Neural progenitor cell (in vitro differentiated cells): Measurements from ENCODE around the gene KIAA1958. TPM values are rescaled to one million over a fixed set of nuclear protein-coding genes. Genes with fewer than 3 reads are reported as not detected.

Experiments
- DNase-seq: peaks from one replicate; pipeline ENCODE4 v3.0.0-alpha.2; 2016; ENCODE audit warnings: low spot score
- H2AFZ ChIP-seq: fragments of 200-600 bp; sonication (generic); replicated peaks from 2 replicates; pipeline ENCODE4 v1.6.1; 2016; ENCODE audit warnings: antibody characterized with exemption
- H3F3A ChIP-seq: fragments of 200-600 bp; sonication (generic); 2 replicates; pipeline ENCODE4 v1.6.1; 2016; ENCODE audit warnings: antibody characterized with exemption, low read depth
- H3K27ac ChIP-seq: fragments of 200-600 bp; sonication (generic); 2 replicates; pipeline ENCODE4 v1.5.1; 2016; ENCODE audit warnings: mild to moderate bottlenecking
- H3K27me3 ChIP-seq: fragments of 200-600 bp; sonication (generic); 2 replicates; pipeline ENCODE4 v1.6.1; 2016; ENCODE audit warnings: mild to moderate bottlenecking, moderate library complexity
- H3K36me3 ChIP-seq: fragments of 200-600 bp; sonication (generic); 2 replicates; pipeline ENCODE4 v1.5.1; 2016
- H3K4me1 ChIP-seq: fragments of 200-600 bp; sonication (generic); 2 replicates; pipeline ENCODE4 v1.6.1; 2016; ENCODE audit warnings: mixed run types
- H3K4me2 ChIP-seq: fragments of 200-600 bp; sonication (generic); 2 replicates; pipeline ENCODE4 v1.6.1; 2016
- H3K4me3 ChIP-seq: fragments of 200-600 bp; sonication (generic); 2 replicates; pipeline ENCODE4 v1.5.1; 2016
- H3K79me2 ChIP-seq: fragments of 200-600 bp; sonication (generic); 2 replicates; pipeline ENCODE4 v1.6.1; 2016; ENCODE audit warnings: low read depth
- H3K9ac ChIP-seq: fragments of 200-600 bp; sonication (generic); 2 replicates; pipeline ENCODE4 v1.6.1; 2016
- H3K9me3 ChIP-seq: fragments of 200-600 bp; sonication (generic); 2 replicates; pipeline ENCODE4 v1.5.1; 2016; ENCODE audit warnings: low read depth
- H4K20me1 ChIP-seq: fragments of 200-600 bp; sonication (generic); 2 replicates; pipeline ENCODE4 v1.6.1; 2016; ENCODE audit warnings: low read depth
- H3K27ac Mint-ChIP-seq: 3 replicates; pipeline ENCODE4 v1.8.0; 2021; ENCODE audit warnings: mixed read lengths
- H3K27me3 Mint-ChIP-seq: 2 replicates; pipeline ENCODE4 v1.8.0; 2022; ENCODE audit warnings: low read depth, mild to moderate bottlenecking, inconsistent platforms, moderate library complexity, mixed read lengths; ENCODE audit not compliant: insufficient read depth
- H3K36me3 Mint-ChIP-seq: 3 replicates; pipeline ENCODE4 v1.8.0; 2021; ENCODE audit warnings: mixed read lengths
- H3K4me1 Mint-ChIP-seq: 3 replicates; pipeline ENCODE4 v1.8.0; 2021; ENCODE audit warnings: mixed read lengths
- H3K4me3 Mint-ChIP-seq: 3 replicates; pipeline ENCODE4 v1.8.0; 2021; ENCODE audit warnings: mild to moderate bottlenecking, moderate library complexity, mixed read lengths
- H3K9me3 Mint-ChIP-seq: 3 replicates; pipeline ENCODE4 v1.8.0; 2020; ENCODE audit warnings: mixed read lengths
- EZH2 ChIP-seq: fragments of 200-600 bp; sonication (generic); IDR thresholded peaks from 2 replicates; pipeline ENCODE4 v1.6.1; 2017; ENCODE audit warnings: antibody characterized with exemption, mild to moderate bottlenecking, moderate library complexity
- EZH2phosphoT487 ChIP-seq: fragments of 200-600 bp; sonication (generic); IDR thresholded peaks from 2 replicates; pipeline ENCODE4 v1.6.1; 2017; ENCODE audit warnings: antibody characterized with exemption
- total RNA-seq: library from RNA; depleted of rRNA; stranded (reverse); fragments of >200 nt; gene quantifications from 2 replicates; pipeline ENCODE4 v1.2.3, GENCODE V29; 2015; ENCODE audit warnings: low replicate concordance
- TF ChIP-seq, protein P1 (sequence below): fragments of 200-600 bp; sonication (generic); IDR thresholded peaks from 2 replicates; pipeline ENCODE4 v1.5.1; 2017; ENCODE audit warnings: antibody characterized with exemption, mild to moderate bottlenecking

Gene KIAA1958
- total RNA-seq, 1 donor from 2014 or later, result 31.4 TPM

DNA sequence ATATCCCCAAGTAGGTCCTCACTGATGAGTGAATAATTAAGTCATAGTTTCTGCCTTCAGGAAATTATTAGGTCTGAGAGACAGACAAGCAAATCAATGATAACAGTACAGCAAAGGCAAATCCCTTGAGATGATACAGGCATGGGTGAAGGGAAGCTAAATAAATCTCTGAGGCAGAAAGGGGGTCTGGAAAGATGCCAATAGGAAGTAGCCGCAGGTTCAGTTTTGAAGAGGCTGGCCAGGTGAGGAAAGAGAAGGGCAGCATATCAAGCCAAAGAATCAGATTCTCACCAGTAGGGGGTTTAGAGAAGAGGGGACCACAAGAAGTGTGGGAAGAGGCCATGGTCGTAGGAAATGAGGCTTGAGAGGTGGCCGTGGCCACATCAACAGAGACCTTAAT, 85.8 kb downstream of the KIAA1958 start:
- no peak for TF ChIP-seq EZH2
- TF ChIP-seq EZH2phosphoT487, result no peak
- TF ChIP-seq, protein P1, sequence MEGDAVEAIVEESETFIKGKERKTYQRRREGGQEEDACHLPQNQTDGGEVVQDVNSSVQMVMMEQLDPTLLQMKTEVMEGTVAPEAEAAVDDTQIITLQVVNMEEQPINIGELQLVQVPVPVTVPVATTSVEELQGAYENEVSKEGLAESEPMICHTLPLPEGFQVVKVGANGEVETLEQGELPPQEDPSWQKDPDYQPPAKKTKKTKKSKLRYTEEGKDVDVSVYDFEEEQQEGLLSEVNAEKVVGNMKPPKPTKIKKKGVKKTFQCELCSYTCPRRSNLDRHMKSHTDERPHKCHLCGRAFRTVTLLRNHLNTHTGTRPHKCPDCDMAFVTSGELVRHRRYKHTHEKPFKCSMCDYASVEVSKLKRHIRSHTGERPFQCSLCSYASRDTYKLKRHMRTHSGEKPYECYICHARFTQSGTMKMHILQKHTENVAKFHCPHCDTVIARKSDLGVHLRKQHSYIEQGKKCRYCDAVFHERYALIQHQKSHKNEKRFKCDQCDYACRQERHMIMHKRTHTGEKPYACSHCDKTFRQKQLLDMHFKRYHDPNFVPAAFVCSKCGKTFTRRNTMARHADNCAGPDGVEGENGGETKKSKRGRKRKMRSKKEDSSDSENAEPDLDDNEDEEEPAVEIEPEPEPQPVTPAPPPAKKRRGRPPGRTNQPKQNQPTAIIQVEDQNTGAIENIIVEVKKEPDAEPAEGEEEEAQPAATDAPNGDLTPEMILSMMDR, result no peak

DNA sequence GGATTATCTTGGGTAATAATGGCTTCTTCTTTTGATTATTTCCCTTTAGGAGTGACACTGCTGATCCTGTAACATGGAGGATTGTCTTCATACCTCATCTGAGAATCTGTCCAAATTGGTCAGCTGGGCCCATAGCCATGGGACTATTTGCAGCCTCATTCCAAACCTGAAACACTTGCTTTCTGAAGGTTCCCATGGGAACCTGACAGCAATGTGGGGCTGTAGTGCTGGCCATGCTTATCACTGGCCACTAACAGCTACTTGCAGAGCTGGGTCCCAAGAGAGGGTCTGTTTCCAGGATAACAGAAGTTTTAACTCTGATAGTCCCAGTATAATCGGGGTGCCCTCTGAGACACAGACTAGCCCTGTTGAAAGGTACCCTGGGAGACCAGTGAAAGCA, 87.4 kb downstream of the KIAA1958 start:
- H3K27me3 ChIP-seq, result no peaks in the 10 kb centered on the region
- peaks cover 5% of the 10 kb centered on the region for H3K4me1 ChIP-seq
- DNase-seq, result no peak
- H3F3A ChIP-seq, result no peaks in the 10 kb centered on the region
- peaks cover 2% of the 10 kb centered on the region for H3K27me3 Mint-ChIP-seq
- no peak overlapping the region for H3K4me2 ChIP-seq
- H2AFZ ChIP-seq, result no peak overlapping the region
- no peak overlapping the region for H3K27ac Mint-ChIP-seq
- H3K79me2 ChIP-seq, result peaks cover 82% of the 10 kb centered on the region
- H3K9ac ChIP-seq, result no peak overlapping the region
- H3K9me3 Mint-ChIP-seq, result peaks cover 5% of the 10 kb centered on the region
- H3K4me3 ChIP-seq, result no peak overlapping the region
- peaks cover 28% of the 10 kb centered on the region for H3K36me3 Mint-ChIP-seq
- no peaks in the 10 kb centered on the region for H3K9me3 ChIP-seq
- peaks cover 33% of the 10 kb centered on the region for H3K4me1 Mint-ChIP-seq
- TF ChIP-seq EZH2phosphoT487, result no peak
- TF ChIP-seq, protein P1, result no peak
- TF ChIP-seq EZH2, result no peak
- H3K27ac ChIP-seq, result no peak overlapping the region
- H3K36me3 ChIP-seq, result no peaks in the 10 kb centered on the region
- no peak overlapping the region for H3K4me3 Mint-ChIP-seq
- peaks cover 87% of the 10 kb centered on the region for H4K20me1 ChIP-seq

More for the DNA sequence above, 85.8 kb downstream of the KIAA1958 start:
- Mint-ChIP-seq H3K4me1 (peaks cover 33% of the 10 kb centered on the region), H3K36me3 (peaks cover 30% of the 10 kb centered on the region), H3K27me3 (peaks cover 2% of the 10 kb centered on the region), H3K27ac (no peak overlapping the region), H3K4me3 (no peak overlapping the region), H3K9me3 (peaks cover 7% of the 10 kb centered on the region)
- Histone ChIP-seq H3K4me2 (no peak overlapping the region), H3K36me3 (no peaks in the 10 kb centered on the region), H3K27ac (no peak overlapping the region), H2AFZ (no peak overlapping the region), H3K27me3 (no peaks in the 10 kb centered on the region), H3K9ac (no peak overlapping the region), H3K4me3 (no peak overlapping the region), H3F3A (no peaks in the 10 kb centered on the region), H3K4me1 (peaks cover 5% of the 10 kb centered on the region), H3K9me3 (no peaks in the 10 kb centered on the region), H4K20me1 (peaks cover 79% of the 10 kb centered on the region), H3K79me2 (peaks cover 79% of the 10 kb centered on the region)
- no peak for DNase-seq

DNA sequence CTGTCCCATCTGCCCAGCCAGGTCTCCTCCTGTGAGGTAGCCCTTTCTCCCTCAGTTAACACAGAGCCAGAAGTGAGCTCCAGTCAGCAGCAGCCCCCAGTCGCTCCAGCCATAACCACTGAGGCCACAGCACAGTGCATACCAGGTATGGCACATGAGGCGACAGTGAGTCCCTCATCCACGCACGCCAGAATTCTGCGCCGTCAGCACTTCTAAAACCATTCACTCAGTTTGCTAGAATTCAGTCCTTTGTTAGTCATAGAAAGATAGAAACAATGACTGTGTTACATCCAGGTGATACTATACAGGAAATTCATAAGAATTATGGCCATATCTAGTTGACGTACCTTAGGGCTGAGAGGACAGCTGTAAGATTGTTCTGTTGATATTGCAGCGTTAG, 88.5 kb downstream of the KIAA1958 start:
- H3K9me3 Mint-ChIP-seq, result peaks cover 5% of the 10 kb centered on the region

More for the DNA sequence above, 88.5 kb downstream of the KIAA1958 start:
- Histone ChIP-seq H3K4me1 (peaks cover 5% of the 10 kb centered on the region), H3K4me2 (no peak overlapping the region), H3K27me3 (no peaks in the 10 kb centered on the region), H3K27ac (no peak overlapping the region), H3F3A (no peaks in the 10 kb centered on the region), H3K9ac (no peak overlapping the region), H3K36me3 (no peaks in the 10 kb centered on the region), H3K9me3 (no peaks in the 10 kb centered on the region), H3K4me3 (no peak overlapping the region), H4K20me1 (peaks cover 87% of the 10 kb centered on the region), H3K79me2 (peaks cover 82% of the 10 kb centered on the region), H2AFZ (no peak overlapping the region)
- H3K27ac Mint-ChIP-seq, result peak overlapping the region; percentile 7
- H3K27me3 Mint-ChIP-seq, result peaks cover 2% of the 10 kb centered on the region
- H3K36me3 Mint-ChIP-seq, result peaks cover 26% of the 10 kb centered on the region
- TF ChIP-seq, protein P1, result no peak
- no peak for TF ChIP-seq EZH2phosphoT487
- TF ChIP-seq EZH2, result no peak
- H3K4me3 Mint-ChIP-seq, result no peak overlapping the region
- H3K4me1 Mint-ChIP-seq, result peaks cover 29% of the 10 kb centered on the region
- DNase-seq, result no peak
